HG03095 (cell line): ENCODE results near the gene SIL1.
A peak's percentile ranks its signal among the peaks of the same experiment; 100 is the strongest.
"Not testable (repeated sequence)": the region's sequence is repeated elsewhere in the genome, so short reads cannot be mapped to it uniquely, and the experiment has no call there.

ENCODE experiments used
- ATAC-seq: cut with Tn5 transposase; IDR thresholded peaks from one replicate; pipeline ENCODE4 v1.9.1; 2021; ENCODE audit warnings: moderate library complexity; ENCODE audit not compliant: unreplicated experiment

The SIL1 gene

DNA sequence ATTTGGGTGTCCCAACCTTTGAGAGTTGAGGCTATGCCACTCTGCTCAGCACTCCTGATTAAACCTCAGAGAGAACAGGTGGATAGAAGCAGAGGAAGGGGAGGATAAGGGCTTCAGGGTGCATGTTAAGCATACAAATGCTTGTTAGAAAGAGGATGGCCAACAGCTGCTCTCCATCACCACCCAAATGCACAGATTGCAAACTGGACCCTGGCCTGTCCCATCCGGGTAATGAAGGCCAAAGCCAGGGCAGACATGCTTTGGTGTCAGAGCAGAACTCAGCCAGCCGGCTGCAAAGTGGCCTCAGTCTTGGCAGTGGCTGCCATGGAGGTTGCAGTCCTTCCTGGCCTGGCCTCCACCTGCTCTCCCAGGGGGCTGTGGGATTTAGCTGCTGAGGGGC lies 84.3 kb downstream of the SIL1 start:
- no peak for ATAC-seq

GRCh38 chr5:139112362-139112761 lies 85.8 kb downstream of the SIL1 start:
- ATAC-seq: not testable (repeated sequence)

- ATAC-seq: no peak
Measured at GRCh38 chr5:139110526-139111168, 87.5 kb downstream of the SIL1 start.

DNA sequence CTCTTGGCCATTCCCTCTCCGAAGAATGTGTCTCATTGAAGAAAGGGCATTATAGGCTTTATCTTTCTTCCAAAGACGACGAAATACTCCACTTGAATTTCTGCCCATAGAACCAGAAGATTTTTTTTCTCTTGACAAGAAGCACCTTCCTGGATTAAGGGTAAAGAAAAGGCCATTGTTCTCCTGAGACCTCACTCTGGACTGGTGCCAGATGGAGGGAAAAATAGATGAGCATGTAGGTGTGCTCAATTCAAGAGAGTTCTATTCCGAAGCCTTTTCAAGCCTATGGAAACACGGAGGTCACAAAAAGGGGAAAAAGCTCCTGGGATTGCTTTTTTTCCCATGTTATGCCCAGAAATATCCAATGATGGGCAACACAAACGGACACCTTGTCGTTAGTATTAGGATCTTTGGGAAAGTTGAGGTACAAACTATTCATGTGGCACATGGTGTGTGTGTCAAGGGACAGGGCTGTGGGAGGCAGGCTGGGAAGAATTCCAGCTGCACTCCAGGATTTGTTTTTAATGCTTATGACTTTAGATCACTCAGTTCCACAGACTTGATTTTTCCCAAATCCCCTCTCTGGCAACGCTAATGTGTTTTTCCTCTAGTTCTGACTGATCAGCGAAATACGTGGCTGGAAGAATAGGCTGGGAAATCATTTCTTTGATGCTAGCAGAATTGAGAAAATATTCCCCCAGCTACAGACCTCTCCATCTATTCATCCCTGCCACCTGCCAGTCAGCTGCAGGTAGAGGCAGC lies 89.9 kb downstream of the SIL1 start:
- no peak for ATAC-seq

GRCh38 chr5:139105621-139106071 lies 92.5 kb downstream of the SIL1 start:
- no peak for ATAC-seq

- ATAC-seq: no peak
Measured at GRCh38 chr5:139104577-139105276, 93.4 kb downstream of the SIL1 start.

DNA sequence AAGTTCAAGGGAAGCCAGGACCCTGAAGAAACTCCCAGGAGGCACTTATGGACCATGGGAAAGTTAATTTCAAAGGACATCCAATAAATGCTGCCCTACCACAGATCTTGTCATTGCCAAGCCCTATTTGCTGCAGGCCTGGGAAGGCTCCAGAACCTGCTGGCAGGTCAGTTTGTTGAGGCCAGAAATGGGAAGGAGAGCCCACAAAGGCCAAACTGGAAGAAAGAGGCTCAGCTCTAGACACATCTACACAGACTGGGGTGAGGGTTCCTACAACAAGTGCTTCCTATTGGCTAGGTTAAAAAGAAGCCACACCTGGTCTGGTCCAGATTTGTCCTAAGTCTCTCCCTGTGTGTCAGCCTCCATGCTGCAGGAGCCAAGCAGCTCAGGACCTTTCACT lies 94.4 kb downstream of the SIL1 start:
- ATAC-seq: no peak

DNA sequence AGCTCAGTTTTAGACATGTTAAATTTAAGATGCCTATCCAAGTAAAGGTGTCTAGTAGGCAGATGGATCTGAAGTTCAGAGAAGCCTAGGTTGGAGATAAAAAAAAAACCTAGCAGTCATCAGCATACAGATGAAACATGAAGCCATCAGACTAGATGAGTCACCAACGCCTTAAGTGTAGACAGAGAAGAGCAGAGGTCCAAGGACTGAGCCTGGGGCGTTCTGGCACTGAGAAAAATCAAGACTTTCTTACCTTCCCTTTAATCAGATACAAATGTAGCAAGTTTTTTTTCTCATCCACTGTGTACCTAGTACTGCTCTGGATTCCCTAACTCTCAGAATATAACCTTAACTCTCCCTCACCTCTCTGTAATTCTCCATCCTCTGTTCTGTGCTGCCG lies 97.3 kb downstream of the SIL1 start:
- ATAC-seq: no peak

GRCh38 chr5:139094154-139095131 lies 103.7 kb downstream of the SIL1 start:
- ATAC-seq: peak; percentile 94

DNA sequence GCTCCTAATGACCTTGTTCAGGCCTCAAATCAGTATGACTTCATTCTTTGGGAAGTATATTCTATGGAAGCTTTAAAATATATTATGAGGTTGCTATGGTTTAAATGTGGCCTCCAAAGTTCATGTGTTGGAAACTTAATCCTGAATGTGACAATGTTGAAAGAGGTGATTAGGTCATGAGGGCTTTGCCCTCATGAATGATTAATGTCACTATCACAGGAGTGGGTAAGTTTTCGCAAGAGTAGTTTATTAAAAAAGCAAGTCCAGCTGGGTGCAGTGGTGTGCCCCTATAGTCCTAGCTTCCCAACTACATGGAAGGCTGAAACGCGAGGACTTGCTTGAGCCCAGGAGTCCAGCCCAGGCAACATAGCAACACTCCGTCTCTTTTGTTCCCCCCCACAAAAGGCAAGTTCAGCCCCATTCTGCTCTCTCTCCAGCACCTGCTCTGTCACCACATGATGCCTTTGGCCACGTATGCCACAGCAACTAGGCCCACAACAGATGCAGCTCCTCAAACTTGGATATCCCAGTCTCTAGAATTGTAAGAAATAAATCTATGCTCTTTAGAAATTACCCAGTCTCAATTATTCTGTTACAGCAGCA lies 105.3 kb downstream of the SIL1 start:
- ATAC-seq: no peak

DNA sequence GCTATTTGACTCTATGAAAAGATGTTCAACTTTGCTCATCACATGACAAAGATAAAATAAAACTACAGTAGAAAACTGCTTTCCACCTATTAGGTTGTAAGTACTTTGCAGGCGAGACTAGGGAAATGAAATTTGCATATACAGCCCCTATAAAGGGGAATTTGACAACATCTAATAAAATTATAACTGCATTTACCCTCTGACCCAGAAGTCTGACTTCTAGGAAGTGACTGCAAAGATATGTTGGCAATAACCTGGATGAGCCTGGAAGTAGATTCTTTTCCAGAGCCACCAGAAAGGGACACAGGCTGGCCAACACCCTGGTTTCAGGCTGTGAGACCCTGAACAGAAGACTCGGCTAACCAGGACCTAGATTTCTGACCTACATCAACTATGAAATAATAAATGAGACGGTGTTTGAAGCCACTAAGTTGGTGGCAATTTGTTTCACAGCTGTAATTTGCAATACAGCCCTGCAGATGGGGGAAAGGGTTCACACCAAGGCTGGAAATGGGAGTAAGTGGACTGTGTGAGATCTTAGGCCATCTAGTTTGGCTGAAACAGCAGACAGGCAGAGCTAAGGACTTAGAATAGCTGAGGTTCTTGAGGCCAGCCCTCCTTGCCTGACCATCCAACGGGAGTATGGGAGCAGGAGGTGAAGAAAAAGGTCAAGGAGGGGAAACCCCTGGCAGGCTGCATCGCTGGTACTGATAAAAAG lies 106.6 kb downstream of the SIL1 start:
- no peak for ATAC-seq

GRCh38 chr5:139090581-139090980 lies 107.6 kb downstream of the SIL1 start:
- no peak for ATAC-seq

DNA sequence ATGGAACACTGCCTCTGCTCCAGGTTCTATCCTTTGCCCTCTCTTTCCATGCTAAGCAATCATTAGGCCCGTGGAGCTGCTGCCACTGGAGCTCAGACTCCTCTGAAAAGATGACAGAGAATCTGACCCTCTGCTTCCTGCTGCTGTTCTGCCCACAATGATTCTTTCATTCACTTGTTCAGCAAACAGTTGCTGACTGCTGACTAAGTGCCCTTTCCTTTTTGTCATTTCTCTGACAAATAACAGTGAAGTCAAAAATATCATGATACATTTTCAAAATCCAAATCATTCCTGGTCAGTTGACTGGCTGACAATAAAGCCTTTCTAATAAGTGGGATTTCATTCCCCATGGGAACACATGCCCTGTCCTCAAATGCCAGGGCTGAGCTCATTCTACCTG lies 110.1 kb downstream of the SIL1 start:
- no peak for ATAC-seq

- no peak for ATAC-seq
Measured at GRCh38 chr5:139082813-139083498, 115.2 kb downstream of the SIL1 start.

DNA sequence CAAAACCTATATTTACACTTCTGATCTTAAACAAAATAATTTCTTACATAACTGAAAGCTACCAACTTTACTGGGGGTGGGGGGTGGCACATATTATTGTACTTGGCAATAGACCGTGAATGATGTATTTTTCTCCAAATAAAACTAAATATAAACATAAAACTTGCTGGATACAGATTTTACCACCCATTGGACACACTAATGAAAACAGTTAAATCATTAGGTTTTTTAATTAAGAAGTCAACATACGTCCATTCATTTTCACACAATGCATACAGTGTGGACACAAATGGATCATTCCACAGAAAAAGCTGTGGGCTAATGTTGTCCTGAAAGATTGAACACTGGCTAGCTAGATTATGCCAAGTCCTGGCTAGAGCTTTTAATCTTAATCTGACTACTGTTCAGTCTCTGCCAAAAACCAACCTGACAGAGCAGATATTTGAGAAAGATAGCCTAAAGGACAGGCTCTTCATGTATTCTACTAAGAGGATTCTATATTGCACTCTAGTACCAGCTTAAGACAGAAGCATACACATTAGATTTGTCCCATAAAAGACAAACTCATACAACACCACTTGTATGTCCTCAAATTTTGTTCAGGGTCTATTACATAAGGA lies 118.1 kb downstream of the SIL1 start:
- ATAC-seq: no peak

- ATAC-seq: no peak
Measured at GRCh38 chr5:139079225-139079990, 118.8 kb downstream of the SIL1 start.

DNA sequence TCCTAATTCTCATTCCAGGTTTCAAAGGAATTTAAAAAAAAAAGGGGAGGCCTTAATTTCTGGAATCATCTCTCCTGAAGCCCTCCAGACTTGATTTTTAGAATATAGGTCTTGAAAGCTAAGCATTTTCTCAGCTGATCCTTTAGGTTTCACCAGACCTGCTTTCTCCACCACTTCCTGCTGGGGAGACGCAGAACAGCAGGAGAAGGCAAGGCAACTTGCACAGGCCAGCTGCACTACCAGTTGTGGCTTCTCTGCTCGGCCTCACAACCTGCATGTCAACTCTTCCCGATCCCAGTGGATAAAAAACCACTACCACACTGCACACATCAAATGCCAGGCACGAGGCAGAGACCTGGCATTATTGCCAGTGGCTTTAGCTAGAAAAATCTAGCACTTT lies 119.8 kb downstream of the SIL1 start:
- ATAC-seq: no peak

DNA sequence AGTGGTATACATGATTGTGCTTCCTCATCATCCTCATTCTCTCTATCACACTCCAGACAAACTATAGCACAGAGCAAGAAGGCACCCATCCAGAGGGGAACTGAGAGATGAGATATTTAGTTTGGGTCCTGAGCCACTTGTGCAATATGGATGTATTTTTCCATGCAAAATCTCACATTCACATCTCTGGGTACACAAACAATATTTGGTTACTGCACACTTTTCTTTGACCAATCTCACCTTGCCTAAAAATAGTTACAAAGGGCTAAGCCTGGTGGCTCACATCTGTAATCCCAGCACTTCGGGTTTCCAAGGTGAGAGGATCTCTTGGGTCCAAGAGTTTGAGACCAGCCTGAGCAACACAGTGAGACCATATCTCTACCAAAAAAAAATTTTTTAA lies 120.3 kb downstream of the SIL1 start:
- ATAC-seq: no peak
